GM12892 (cell line): Measurements from ENCODE around the gene FBL.
"Not testable (repeated sequence)": the region's sequence is repeated elsewhere in the genome, so short reads cannot be mapped to it uniquely, and the experiment has no call there.

Experiments used
- POLR2A ChIP-seq: IDR thresholded peaks from 2 replicates; pipeline ENCODE4 v1.6.1; 2011; ENCODE audit warnings: low read depth, low read length, control low read depth
- POLR2AphosphoS5 ChIP-seq: IDR thresholded peaks from 2 replicates; pipeline ENCODE4 v1.6.1; 2011; ENCODE audit warnings: low read depth, low read length, control low read depth
- TAF1 ChIP-seq: IDR thresholded peaks from 2 replicates; pipeline ENCODE4 v1.6.1; 2011; ENCODE audit warnings: low read depth, mild to moderate bottlenecking, control low read depth, low read length, borderline replicate concordance

DNA sequence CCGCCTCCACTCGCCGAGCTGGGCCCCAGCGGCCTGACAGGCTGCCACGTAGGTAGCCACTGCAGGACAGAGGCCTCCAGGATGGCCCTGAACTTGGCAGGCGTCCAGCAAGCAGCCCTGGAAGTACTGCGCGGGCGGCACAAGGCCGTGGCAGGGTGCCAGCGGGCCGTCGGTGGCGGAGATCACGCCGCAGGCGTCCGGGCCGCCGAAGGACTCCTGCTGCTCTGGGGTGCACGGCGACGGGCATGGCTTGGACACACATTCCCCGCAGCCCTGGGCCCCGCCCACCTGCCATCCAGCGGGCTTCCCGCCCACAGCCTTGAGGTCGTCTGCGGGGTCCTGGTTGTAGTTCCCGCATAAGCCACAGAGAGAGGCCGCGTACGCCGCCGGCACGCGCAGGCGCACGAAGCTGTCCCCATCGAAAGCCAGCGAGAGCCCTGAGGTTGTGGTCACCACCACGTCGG is 29.3 kb upstream of the FBL start:
- TF ChIP-seq TAF1, POLR2A, POLR2AphosphoS5: not testable (repeated sequence)
